ENCODE measurements around the gene CDKAL1.

Gene CDKAL1

DNA sequence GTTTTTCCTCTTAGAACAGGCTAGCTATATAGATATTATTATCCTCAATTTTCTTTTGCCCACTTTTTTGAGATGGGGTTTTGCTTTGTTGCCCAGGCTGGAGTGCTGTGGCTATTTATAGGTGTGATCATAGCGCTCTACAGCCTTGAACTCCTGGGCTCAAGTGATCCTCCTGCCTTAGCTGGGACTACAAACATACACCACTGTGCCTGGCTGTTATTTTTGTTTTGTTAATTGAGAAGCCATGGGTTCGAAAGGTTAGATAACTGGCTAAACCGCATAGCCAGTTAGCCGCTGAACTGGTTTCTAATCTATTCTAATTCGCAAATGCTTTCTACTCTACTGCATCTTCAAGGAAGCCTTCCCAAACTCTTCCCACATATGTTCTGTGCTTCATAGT lies 425.8 kb downstream of the CDKAL1 start:
- Histone ChIP-seq H2BK5ac (ENCODE audit: low read length) (no peak overlapping the region), H3K9ac (ENCODE audit: low read length) (no peak overlapping the region), H2BK120ac (ENCODE audit: low read depth, low read length) (no peak overlapping the region), H2BK15ac (replicated peaks; ENCODE audit: low read depth) (no peak overlapping the region), H4K8ac (ENCODE audit: low read depth, low read length) (no peak overlapping the region), H4K5ac (ENCODE audit: low read length) (no peak overlapping the region), H2AK5ac (ENCODE audit: low read length) (no peak overlapping the region), H3K4me1 (ENCODE audit: control insufficient read depth, low read depth, low read length) (no peaks in the 10 kb centered on the region), H3K4ac (ENCODE audit: low read depth, low read length) (no peak overlapping the region), H3K23ac (ENCODE audit: low read length) (no peak overlapping the region), H3K27ac (ENCODE audit: low read depth, low read length) (no peak overlapping the region), H3K56ac (ENCODE audit: low read length) (no peak overlapping the region), H3K4me3 (ENCODE audit: low read length) (no peak overlapping the region), H3K27me3 (ENCODE audit: insufficient read depth, low read length, poor library complexity) (no peaks in the 10 kb centered on the region), H3K18ac (ENCODE audit: low read length) (peak overlapping the region; percentile 39), H3K79me2 (ENCODE audit: control insufficient read depth, insufficient read depth, low read length) (no peaks in the 10 kb centered on the region), H3K36me3 (ENCODE audit: control insufficient read depth, insufficient read depth, low read length) (no peaks in the 10 kb centered on the region), H3K4me2 (ENCODE audit: low read length) (no peak overlapping the region), H3K79me1 (ENCODE audit: low read length) (no peaks in the 10 kb centered on the region)
- no peak for DNase-seq
- no CpG with 5 or more reads among the region's 5 CpGs for WGBS (ENCODE audit: extremely low coverage, insufficient coverage, low lambda C conversion rate)

DNA sequence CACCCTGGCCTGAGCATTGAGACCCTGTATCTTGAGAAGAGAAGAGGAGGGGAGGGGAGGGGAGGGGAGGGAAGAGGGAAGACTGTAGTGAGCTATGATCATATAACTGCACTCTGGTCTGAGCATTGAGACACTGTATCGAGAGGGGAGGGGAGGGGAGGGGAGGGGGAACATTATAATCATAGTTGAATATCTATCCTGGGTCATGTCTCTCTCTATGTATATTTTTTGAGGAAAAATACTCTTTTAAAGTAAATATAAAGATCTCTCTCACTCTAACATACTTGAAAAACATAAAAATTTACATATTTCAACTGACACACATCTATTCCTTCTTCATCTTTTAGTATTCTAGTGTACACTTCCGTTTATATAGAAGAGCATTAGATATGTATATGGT lies 431.0 kb downstream of the CDKAL1 start:
- Histone ChIP-seq H3K4me2 (ENCODE audit: low read length) (no peak overlapping the region), H4K5ac (ENCODE audit: low read length) (no peak overlapping the region), H2BK5ac (ENCODE audit: low read length) (no peak overlapping the region), H2BK15ac (replicated peaks; ENCODE audit: low read depth) (no peak overlapping the region), H2AK5ac (ENCODE audit: low read length) (no peak overlapping the region), H3K36me3 (ENCODE audit: control insufficient read depth, insufficient read depth, low read length) (no peaks in the 10 kb centered on the region), H3K79me2 (ENCODE audit: control insufficient read depth, insufficient read depth, low read length) (no peaks in the 10 kb centered on the region), H3K4me3 (ENCODE audit: low read length) (no peak overlapping the region), H3K27me3 (ENCODE audit: insufficient read depth, low read length, poor library complexity) (no peaks in the 10 kb centered on the region), H3K18ac (ENCODE audit: low read length) (no peak overlapping the region), H4K8ac (ENCODE audit: low read depth, low read length) (no peak overlapping the region), H3K4me1 (ENCODE audit: control insufficient read depth, low read depth, low read length) (no peaks in the 10 kb centered on the region), H3K4ac (ENCODE audit: low read depth, low read length) (no peak overlapping the region), H3K27ac (ENCODE audit: low read depth, low read length) (no peak overlapping the region), H3K56ac (ENCODE audit: low read length) (no peak overlapping the region), H3K9ac (ENCODE audit: low read length) (no peak overlapping the region), H3K79me1 (ENCODE audit: low read length) (no peaks in the 10 kb centered on the region), H2BK120ac (ENCODE audit: low read depth, low read length) (no peak overlapping the region), H3K23ac (ENCODE audit: low read length) (no peak overlapping the region)
- WGBS (ENCODE audit: extremely low coverage, insufficient coverage, low lambda C conversion rate) = no CpG with 5 or more reads among the region's 2 CpGs
- no peak for DNase-seq

DNA sequence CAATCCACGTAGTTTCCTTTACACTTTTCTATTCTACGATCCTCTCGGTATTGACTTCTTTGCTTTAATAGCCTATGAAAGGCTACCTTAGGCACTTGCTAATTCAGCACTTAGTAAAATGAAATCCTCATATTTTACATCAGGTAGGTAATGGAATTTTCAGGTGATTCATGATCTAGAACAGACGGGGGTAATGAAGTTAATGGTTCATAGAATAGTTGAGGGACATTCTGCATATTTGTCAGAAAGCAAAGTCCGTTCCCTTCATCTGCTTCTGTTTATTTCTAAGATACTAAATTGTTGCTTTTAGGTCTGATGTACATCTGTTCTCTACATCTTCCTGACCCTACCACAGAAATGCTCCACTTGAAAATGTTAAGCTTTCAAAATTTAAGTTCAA lies 431.7 kb downstream of the CDKAL1 start:
- Histone ChIP-seq H3K4me3 (ENCODE audit: low read length) (no peak overlapping the region), H3K79me1 (ENCODE audit: low read length) (no peaks in the 10 kb centered on the region), H2BK5ac (ENCODE audit: low read length) (no peak overlapping the region), H3K4ac (ENCODE audit: low read depth, low read length) (no peak overlapping the region), H3K23ac (ENCODE audit: low read length) (no peak overlapping the region), H2AK5ac (ENCODE audit: low read length) (no peak overlapping the region), H3K18ac (ENCODE audit: low read length) (no peak overlapping the region), H3K4me1 (ENCODE audit: control insufficient read depth, low read depth, low read length) (no peaks in the 10 kb centered on the region), H3K4me2 (ENCODE audit: low read length) (no peak overlapping the region), H4K5ac (ENCODE audit: low read length) (no peak overlapping the region), H3K9ac (ENCODE audit: low read length) (no peak overlapping the region), H3K27me3 (ENCODE audit: insufficient read depth, low read length, poor library complexity) (no peaks in the 10 kb centered on the region), H3K27ac (ENCODE audit: low read depth, low read length) (no peak overlapping the region), H3K79me2 (ENCODE audit: control insufficient read depth, insufficient read depth, low read length) (no peaks in the 10 kb centered on the region), H2BK120ac (ENCODE audit: low read depth, low read length) (no peak overlapping the region), H4K8ac (ENCODE audit: low read depth, low read length) (no peak overlapping the region), H2BK15ac (replicated peaks; ENCODE audit: low read depth) (no peak overlapping the region), H3K56ac (ENCODE audit: low read length) (no peak overlapping the region), H3K36me3 (ENCODE audit: control insufficient read depth, insufficient read depth, low read length) (no peaks in the 10 kb centered on the region)
- WGBS (ENCODE audit: extremely low coverage, insufficient coverage, low lambda C conversion rate) = no CpG with 5 or more reads among the region's 5 CpGs
- no peak for DNase-seq

DNA sequence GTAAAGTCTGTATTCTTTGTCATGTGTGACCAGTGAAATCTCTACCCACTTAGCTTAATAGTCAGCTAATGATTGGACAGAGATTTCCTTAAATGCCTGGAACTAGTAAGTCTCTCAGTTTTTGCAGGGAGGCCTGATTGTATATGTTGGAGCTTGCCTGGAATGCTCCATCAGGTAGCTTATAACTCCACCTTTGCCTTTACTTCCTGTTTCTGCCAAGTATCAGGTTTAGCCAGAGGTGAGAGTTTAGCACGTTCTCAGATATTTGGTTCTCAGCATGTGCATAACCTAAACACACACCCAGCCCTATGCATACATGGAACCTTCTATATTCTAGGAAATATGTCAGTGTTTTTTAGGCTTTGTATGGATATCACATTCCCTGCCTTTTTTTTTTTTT lies 435.3 kb downstream of the CDKAL1 start:
- no peak overlapping the region for H4K5ac ChIP-seq (ENCODE audit: low read length)
- no peak overlapping the region for H3K9ac ChIP-seq (ENCODE audit: low read length)
- H2BK5ac ChIP-seq (ENCODE audit: low read length) = no peak overlapping the region
- H3K56ac ChIP-seq (ENCODE audit: low read length) = no peak overlapping the region
- DNase-seq = no peak
- no peak overlapping the region for H2AK5ac ChIP-seq (ENCODE audit: low read length)
- no peaks in the 10 kb centered on the region for H3K79me1 ChIP-seq (ENCODE audit: low read length)
- H3K18ac ChIP-seq (ENCODE audit: low read length) = no peak overlapping the region
- no peak overlapping the region for H3K4me3 ChIP-seq (ENCODE audit: low read length)
- H2BK15ac ChIP-seq (replicated peaks; ENCODE audit: low read depth) = no peak overlapping the region
- no peak overlapping the region for H3K4ac ChIP-seq (ENCODE audit: low read depth, low read length)
- H3K36me3 ChIP-seq (ENCODE audit: control insufficient read depth, insufficient read depth, low read length) = no peaks in the 10 kb centered on the region
- no CpG with 5 or more reads among the region's 1 CpG for WGBS (ENCODE audit: extremely low coverage, insufficient coverage, low lambda C conversion rate)
- no peak overlapping the region for H3K27ac ChIP-seq (ENCODE audit: low read depth, low read length)
- no peaks in the 10 kb centered on the region for H3K79me2 ChIP-seq (ENCODE audit: control insufficient read depth, insufficient read depth, low read length)
- no peaks in the 10 kb centered on the region for H3K4me1 ChIP-seq (ENCODE audit: control insufficient read depth, low read depth, low read length)
- H3K27me3 ChIP-seq (ENCODE audit: insufficient read depth, low read length, poor library complexity) = no peaks in the 10 kb centered on the region
- H4K8ac ChIP-seq (ENCODE audit: low read depth, low read length) = no peak overlapping the region
- H3K23ac ChIP-seq (ENCODE audit: low read length) = no peak overlapping the region
- no peak overlapping the region for H3K4me2 ChIP-seq (ENCODE audit: low read length)
- no peak overlapping the region for H2BK120ac ChIP-seq (ENCODE audit: low read depth, low read length)

DNA sequence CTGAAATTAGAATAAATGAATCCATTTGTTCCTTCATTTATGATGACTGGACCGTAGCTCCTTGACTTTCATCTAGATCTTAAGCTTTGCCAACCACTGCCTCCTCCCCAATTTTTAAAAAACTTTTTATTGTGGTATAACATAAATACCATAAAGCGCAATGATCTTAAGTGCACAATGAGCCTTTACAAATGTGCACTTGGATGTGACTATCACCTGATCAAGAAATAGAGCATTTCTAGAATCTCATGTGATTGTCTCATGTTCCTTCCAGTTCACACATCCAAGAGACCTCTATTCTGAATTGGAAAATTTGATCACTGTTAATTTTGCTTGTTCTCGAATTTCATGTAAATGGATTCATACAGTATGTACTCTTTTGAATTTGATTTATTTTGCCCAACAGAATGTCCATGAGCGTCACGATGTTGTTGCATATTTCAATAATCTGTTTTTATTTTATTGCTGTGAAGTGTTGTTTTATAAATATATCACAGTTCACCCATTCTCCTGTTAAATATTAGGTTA lies 442.2 kb downstream of the CDKAL1 start:
- no peak overlapping the region for H2BK15ac ChIP-seq (replicated peaks; ENCODE audit: low read depth)
- no peaks in the 10 kb centered on the region for H3K36me3 ChIP-seq (ENCODE audit: control insufficient read depth, insufficient read depth, low read length)
- no peak for DNase-seq
- no peak overlapping the region for H2AK5ac ChIP-seq (ENCODE audit: low read length)
- H3K23ac ChIP-seq (ENCODE audit: low read length) = no peak overlapping the region
- no peaks in the 10 kb centered on the region for H3K4me1 ChIP-seq (ENCODE audit: control insufficient read depth, low read depth, low read length)
- WGBS (ENCODE audit: extremely low coverage, insufficient coverage, low lambda C conversion rate) = no CpG with 5 or more reads among the region's 5 CpGs
- no peaks in the 10 kb centered on the region for H3K27me3 ChIP-seq (ENCODE audit: insufficient read depth, low read length, poor library complexity)
- no peaks in the 10 kb centered on the region for H3K79me1 ChIP-seq (ENCODE audit: low read length)
- H3K27ac ChIP-seq (ENCODE audit: low read depth, low read length) = no peak overlapping the region
- no peak overlapping the region for H3K4me3 ChIP-seq (ENCODE audit: low read length)
- no peaks in the 10 kb centered on the region for H3K79me2 ChIP-seq (ENCODE audit: control insufficient read depth, insufficient read depth, low read length)
- no peak overlapping the region for H3K56ac ChIP-seq (ENCODE audit: low read length)
- H3K18ac ChIP-seq (ENCODE audit: low read length) = no peak overlapping the region
- H2BK120ac ChIP-seq (ENCODE audit: low read depth, low read length) = no peak overlapping the region
- H3K9ac ChIP-seq (ENCODE audit: low read length) = no peak overlapping the region
- no peak overlapping the region for H3K4me2 ChIP-seq (ENCODE audit: low read length)
- H4K5ac ChIP-seq (ENCODE audit: low read length) = no peak overlapping the region
- H2BK5ac ChIP-seq (ENCODE audit: low read length) = no peak overlapping the region
- no peak overlapping the region for H3K4ac ChIP-seq (ENCODE audit: low read depth, low read length)
- no peak overlapping the region for H4K8ac ChIP-seq (ENCODE audit: low read depth, low read length)

DNA sequence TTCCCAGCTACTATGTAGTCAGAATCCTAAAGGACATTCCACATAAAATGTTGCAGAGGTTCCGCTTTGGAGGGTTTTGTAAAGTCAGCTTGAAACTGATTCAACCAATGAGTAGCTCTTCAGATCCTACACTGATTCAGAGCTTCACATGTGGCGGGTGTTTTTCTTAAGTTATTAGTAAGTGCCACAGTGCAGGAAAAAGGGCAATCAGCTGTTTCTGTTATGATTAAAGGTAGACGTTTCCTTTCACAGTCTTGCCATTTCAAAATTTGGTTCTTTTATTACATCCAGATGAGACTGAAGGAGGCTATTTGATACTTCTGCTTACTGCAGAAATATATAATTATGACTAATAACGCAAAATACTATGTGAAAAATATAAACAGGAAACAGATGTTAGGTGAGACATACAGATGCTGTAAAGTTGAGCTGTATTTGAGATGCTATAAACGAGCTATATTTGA lies 443.9 kb downstream of the CDKAL1 start:
- Histone ChIP-seq H3K27ac (ENCODE audit: low read depth, low read length) (no peak overlapping the region), H3K23ac (ENCODE audit: low read length) (no peak overlapping the region), H3K56ac (ENCODE audit: low read length) (no peak overlapping the region), H2AK5ac (ENCODE audit: low read length) (no peak overlapping the region), H4K5ac (ENCODE audit: low read length) (no peak overlapping the region), H3K4me1 (ENCODE audit: control insufficient read depth, low read depth, low read length) (no peaks in the 10 kb centered on the region), H3K9ac (ENCODE audit: low read length) (no peak overlapping the region), H2BK120ac (ENCODE audit: low read depth, low read length) (no peak overlapping the region), H3K79me1 (ENCODE audit: low read length) (no peaks in the 10 kb centered on the region), H4K8ac (ENCODE audit: low read depth, low read length) (no peak overlapping the region), H3K36me3 (ENCODE audit: control insufficient read depth, insufficient read depth, low read length) (no peaks in the 10 kb centered on the region), H3K4me3 (ENCODE audit: low read length) (no peak overlapping the region), H3K4me2 (ENCODE audit: low read length) (no peak overlapping the region), H2BK5ac (ENCODE audit: low read length) (no peak overlapping the region), H3K18ac (ENCODE audit: low read length) (no peak overlapping the region), H3K27me3 (ENCODE audit: insufficient read depth, low read length, poor library complexity) (no peaks in the 10 kb centered on the region), H2BK15ac (replicated peaks; ENCODE audit: low read depth) (no peak overlapping the region), H3K4ac (ENCODE audit: low read depth, low read length) (no peak overlapping the region), H3K79me2 (ENCODE audit: control insufficient read depth, insufficient read depth, low read length) (no peaks in the 10 kb centered on the region)
- no CpG with 5 or more reads among the region's 5 CpGs for WGBS (ENCODE audit: extremely low coverage, insufficient coverage, low lambda C conversion rate)
- no peak for DNase-seq
